ENCODE results near the gene SLC7A5.

The SLC7A5 gene

DNA sequence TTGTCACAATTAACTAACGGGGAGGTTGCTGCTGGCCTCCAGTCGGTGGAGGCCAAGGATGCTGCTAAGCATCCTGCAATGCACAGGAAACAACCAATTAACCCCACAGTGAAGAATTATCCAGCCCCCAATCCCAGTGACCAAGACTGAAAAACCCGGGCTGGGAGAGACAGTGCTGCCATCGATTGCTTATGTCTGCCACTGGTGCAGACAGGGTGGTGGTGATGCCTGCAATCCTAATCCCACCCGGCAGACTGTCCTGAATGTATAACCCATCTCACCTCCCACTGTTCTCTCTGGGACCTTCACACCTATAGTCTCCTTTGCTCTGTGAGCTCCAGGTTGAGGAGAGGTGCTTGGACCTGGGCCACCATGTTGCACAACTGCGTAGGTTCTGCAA, 61.2 kb downstream of the SLC7A5 start:
- ChIA-PET POLR2A (interaction anchor here (2.3 kb wide), 1 partner anchor 29 kb away, joined by 8 read pairs; no protein-coding TSS in a partner anchor), CTCF (interaction anchor here (0.6 to 2.8 kb wide), 5 partner anchors 29 to 69 kb away, joined by 3 to 19 read pairs (median 5); no protein-coding TSS in a partner anchor)
- TF ChIP-seq ZNF121 (tag by site-specific recombination; IDR thresholded peaks at IDR 0.05) (no peak), BCL11B (tag by site-specific recombination; IDR thresholded peaks at IDR 0.05; ENCODE audit: low read depth) (no peak), ZNF549 (tag by site-specific recombination; IDR thresholded peaks at IDR 0.05) (no peak), ZBTB17 (tag by site-specific recombination; IDR thresholded peaks at IDR 0.05) (peak; percentile 64), ZNF747 (tag by site-specific recombination; IDR thresholded peaks at IDR 0.05) (no peak), ZBTB7A (tag by site-specific recombination; IDR thresholded peaks at IDR 0.05; ENCODE audit: low read depth) (no peak), ZNF843 (tag by site-specific recombination; IDR thresholded peaks at IDR 0.05) (no peak), ZFP69B (tag by site-specific recombination; IDR thresholded peaks at IDR 0.05) (no peak), ZNF274 (IDR thresholded peaks at IDR 0.05; ENCODE audit: low read length) (no peak), ZNF274 (tag by site-specific recombination; IDR thresholded peaks at IDR 0.05; ENCODE audit: borderline replicate concordance) (no peak), ZNF23 (tag by site-specific recombination; IDR thresholded peaks at IDR 0.05; ENCODE audit: borderline replicate concordance) (peak; percentile 99), ZNF701 (tag by site-specific recombination; IDR thresholded peaks at IDR 0.05) (no peak), ZNF658 (tag by site-specific recombination; IDR thresholded peaks at IDR 0.05) (no peak), ZNF324 (tag by site-specific recombination; IDR thresholded peaks at IDR 0.05) (no peak), ZNF501 (tag by site-specific recombination; IDR thresholded peaks at IDR 0.05) (no peak)
- TF ChIP-seq, protein P1, sequence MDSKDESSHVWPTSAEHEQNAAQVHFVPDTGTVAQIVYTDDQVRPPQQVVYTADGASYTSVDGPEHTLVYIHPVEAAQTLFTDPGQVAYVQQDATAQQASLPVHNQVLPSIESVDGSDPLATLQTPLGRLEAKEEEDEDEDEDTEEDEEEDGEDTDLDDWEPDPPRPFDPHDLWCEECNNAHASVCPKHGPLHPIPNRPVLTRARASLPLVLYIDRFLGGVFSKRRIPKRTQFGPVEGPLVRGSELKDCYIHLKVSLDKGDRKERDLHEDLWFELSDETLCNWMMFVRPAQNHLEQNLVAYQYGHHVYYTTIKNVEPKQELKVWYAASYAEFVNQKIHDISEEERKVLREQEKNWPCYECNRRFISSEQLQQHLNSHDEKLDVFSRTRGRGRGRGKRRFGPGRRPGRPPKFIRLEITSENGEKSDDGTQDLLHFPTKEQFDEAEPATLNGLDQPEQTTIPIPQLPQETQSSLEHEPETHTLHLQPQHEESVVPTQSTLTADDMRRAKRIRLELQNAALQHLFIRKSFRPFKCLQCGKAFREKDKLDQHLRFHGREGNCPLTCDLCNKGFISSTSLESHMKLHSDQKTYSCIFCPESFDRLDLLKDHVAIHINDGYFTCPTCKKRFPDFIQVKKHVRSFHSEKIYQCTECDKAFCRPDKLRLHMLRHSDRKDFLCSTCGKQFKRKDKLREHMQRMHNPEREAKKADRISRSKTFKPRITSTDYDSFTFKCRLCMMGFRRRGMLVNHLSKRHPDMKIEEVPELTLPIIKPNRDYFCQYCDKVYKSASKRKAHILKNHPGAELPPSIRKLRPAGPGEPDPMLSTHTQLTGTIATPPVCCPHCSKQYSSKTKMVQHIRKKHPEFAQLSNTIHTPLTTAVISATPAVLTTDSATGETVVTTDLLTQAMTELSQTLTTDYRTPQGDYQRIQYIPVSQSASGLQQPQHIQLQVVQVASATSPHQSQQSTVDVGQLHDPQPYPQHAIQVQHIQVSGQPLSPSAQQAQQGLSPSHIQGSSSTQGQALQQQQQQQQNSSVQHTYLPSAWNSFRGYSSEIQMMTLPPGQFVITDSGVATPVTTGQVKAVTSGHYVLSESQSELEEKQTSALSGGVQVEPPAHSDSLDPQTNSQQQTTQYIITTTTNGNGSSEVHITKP (tag by site-specific recombination; IDR thresholded peaks at IDR 0.05) = no peak

GRCh38 chr16:87806641-87807546, 62.4 kb downstream of the SLC7A5 start:
- ChIA-PET CTCF (interaction anchor here (0.8 to 2.8 kb wide), 4 partner anchors 28 to 346 kb away, joined by 3 to 19 read pairs (median 8); no protein-coding TSS in a partner anchor), POLR2A (interaction anchor here (0.5 to 2.3 kb wide), 7 partner anchors 28 to 77 kb away, joined by 3 to 8 read pairs (median 4); partner anchors contain the start of gene SLC7A5)
- peak overlapping the region; percentile 12; the same call in 1 of the 2 replicates for H3K4me3 ChIP-seq (ENCODE audit: low read depth, low read length)
- 0 out of 2 replicates have a peak, but pooled peaks have one; percentile 29 for TF ChIP-seq OSR2 (tag by site-specific recombination; IDR thresholded peaks at IDR 0.05)
- peak; percentile 32; the same call in 1 of the 2 replicates for TF ChIP-seq ZNF366 (tag by site-specific recombination; conservative IDR thresholded peaks at IDR 0.05)
- peak; percentile 28; the same call in 1 of the 2 replicates for TF ChIP-seq EGR2 (tag by site-specific recombination; IDR thresholded peaks at IDR 0.05; ENCODE audit: low read depth)
- no peak for TF ChIP-seq ZNF707 (tag by site-specific recombination; IDR thresholded peaks at IDR 0.05)
- no peak; the same call in 1 of the 2 replicates for TF ChIP-seq ZBTB48 (tag by site-specific recombination; IDR thresholded peaks at IDR 0.05)
- TF ChIP-seq ZBTB20 (tag by site-specific recombination; IDR thresholded peaks at IDR 0.05) = 0 out of 2 replicates have a peak, but pooled peaks have one; percentile 17
- TF ChIP-seq ZNF24 (tag by site-specific recombination; IDR thresholded peaks at IDR 0.05) = no peak
- TF ChIP-seq ZNF610 (tag by site-specific recombination; IDR thresholded peaks at IDR 0.05; ENCODE audit: borderline replicate concordance) = 0 out of 2 replicates have a peak, but pooled peaks have one; percentile 26
- 0 out of 2 replicates have a peak, but pooled peaks have one; percentile 69 for TF ChIP-seq HOXD13 (CRISPR knock-in tag; IDR thresholded peaks at IDR 0.05; ENCODE audit: borderline replicate concordance)
- TF ChIP-seq, protein P2, sequence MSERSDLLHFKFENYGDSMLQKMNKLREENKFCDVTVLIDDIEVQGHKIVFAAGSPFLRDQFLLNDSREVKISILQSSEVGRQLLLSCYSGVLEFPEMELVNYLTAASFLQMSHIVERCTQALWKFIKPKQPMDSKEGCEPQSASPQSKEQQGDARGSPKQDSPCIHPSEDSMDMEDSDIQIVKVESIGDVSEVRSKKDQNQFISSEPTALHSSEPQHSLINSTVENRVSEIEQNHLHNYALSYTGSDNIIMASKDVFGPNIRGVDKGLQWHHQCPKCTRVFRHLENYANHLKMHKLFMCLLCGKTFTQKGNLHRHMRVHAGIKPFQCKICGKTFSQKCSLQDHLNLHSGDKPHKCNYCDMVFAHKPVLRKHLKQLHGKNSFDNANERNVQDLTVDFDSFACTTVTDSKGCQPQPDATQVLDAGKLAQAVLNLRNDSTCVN (tag by site-specific recombination; optimal IDR thresholded peaks at IDR 0.05) = no peak
- 0 out of 2 replicates have a peak, but pooled peaks have one; percentile 15 for TF ChIP-seq ZNF2 (tag by site-specific recombination; IDR thresholded peaks at IDR 0.05)

More for the DNA sequence above, 61.2 kb downstream of the SLC7A5 start:
- Histone ChIP-seq H3K36me3 (ENCODE audit: control insufficient read depth in 2 of 2, insufficient read depth in 1 of 2, low read length in 2 of 2) (no peaks in the 10 kb centered on the region), H3K27ac (ENCODE audit: extremely low read depth, low read depth, low read length) (no peak overlapping the region), H3K4me3 (ENCODE audit: low read depth, low read length) (no peak overlapping the region), H3K4me1 (ENCODE audit: control insufficient read depth, insufficient read depth, low read length) (peaks cover 4% of the 10 kb centered on the region; the same call in 1 of the 2 replicates), H3K9me3 (ENCODE audit: control insufficient read depth, insufficient read depth, low read depth, low read length) (no peaks in the 10 kb centered on the region)

More at GRCh38 chr16:87806641-87807546, 62.4 kb downstream of the SLC7A5 start:
- Histone ChIP-seq H3K9me3 (ENCODE audit: control insufficient read depth, insufficient read depth, low read depth, low read length) (no peaks in the 10 kb centered on the region), H3K27ac (ENCODE audit: extremely low read depth, low read depth, low read length) (peak overlapping the region; percentile 28; the same call in 1 of the 2 replicates), H3K4me1 (ENCODE audit: control insufficient read depth, insufficient read depth, low read length) (peaks cover 4% of the 10 kb centered on the region; the same call in 1 of the 2 replicates), H3K36me3 (ENCODE audit: control insufficient read depth in 2 of 2, insufficient read depth in 1 of 2, low read length in 2 of 2) (no peaks in the 10 kb centered on the region)
